HL-60 (cell line): Measurements from ENCODE around the gene LYPLAL1.
A peak's percentile ranks its signal among the peaks of the same experiment; 100 is the strongest.

ENCODE experiments used
- DNase-seq, 2 experiments: peaks; one replicate each; pipeline ENCODE4 v3.0.0-alpha.2; 2010 to 2020; ENCODE audit warnings: low read depth in 1 of 2, low spot score in 1 of 2
- H3K27ac ChIP-seq: fragments of 250-450 bp; sonication (Bioruptor Pico); replicated peaks from 2 replicates; pipeline ENCODE4 v1.5.1; 2020; ENCODE audit warnings: mild to moderate bottlenecking, moderate library complexity
- H3K27me3 ChIP-seq: fragments of 250-450 bp; sonication (Bioruptor Pico); 2 replicates; pipeline ENCODE4 v1.5.1; 2021; ENCODE audit warnings: mild to moderate bottlenecking, moderate library complexity; ENCODE audit not compliant: insufficient read depth, poor library complexity, severe bottlenecking
- H3K4me3 ChIP-seq: replicated peaks from 2 replicates; pipeline ENCODE4 v1.5.1; 2011; ENCODE audit warnings: mild to moderate bottlenecking, control low read depth, low read length; ENCODE audit not compliant: insufficient read depth
- GABPA ChIP-seq: IDR thresholded peaks from 2 replicates; pipeline ENCODE4 v1.6.1; 2012; ENCODE audit warnings: low read depth
- POLR2AphosphoS5 ChIP-seq: IDR thresholded peaks from 2 replicates; pipeline ENCODE4 v1.6.1; 2012; ENCODE audit warnings: low read depth
- SPI1 ChIP-seq: IDR thresholded peaks from 2 replicates; pipeline ENCODE4 v1.6.1; 2012; ENCODE audit warnings: low read depth, mild to moderate bottlenecking, borderline replicate concordance
- TF ChIP-seq, protein P1 (sequence below): IDR thresholded peaks from 2 replicates; pipeline ENCODE4 v1.6.1; 2012; ENCODE audit warnings: low read depth; ENCODE audit not compliant: insufficient replicate concordance
- TF ChIP-seq, protein P2 (sequence below): IDR thresholded peaks from one replicate; pipeline ENCODE4 v1.5.1; 2011; ENCODE audit warnings: low read length, control low read depth, inconsistent platforms; ENCODE audit not compliant: insufficient read depth

LYPLAL1 gene

DNA sequence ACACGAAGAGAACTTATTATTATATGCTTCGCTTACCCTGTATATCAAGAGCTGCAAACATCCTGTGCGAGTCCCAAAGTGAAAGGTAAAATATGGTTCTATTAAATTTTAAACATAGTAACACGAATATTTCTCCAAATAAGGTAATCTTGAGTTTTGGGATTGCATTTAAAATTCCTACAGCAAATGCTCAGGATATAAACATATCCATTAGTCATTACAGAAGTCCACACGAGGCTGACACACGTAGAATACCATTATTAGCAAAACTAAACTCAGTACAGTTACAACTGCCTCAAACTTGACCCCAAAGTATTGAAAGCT lies 282 bp upstream of the LYPLAL1 start:
- no peak for DNase-seq
- Histone ChIP-seq H3K4me3 (peak overlapping the region; percentile 70), H3K27ac (peak overlapping the region; percentile 83), H3K27me3 (no peaks in the 10 kb centered on the region)
- TF ChIP-seq, protein P1, sequence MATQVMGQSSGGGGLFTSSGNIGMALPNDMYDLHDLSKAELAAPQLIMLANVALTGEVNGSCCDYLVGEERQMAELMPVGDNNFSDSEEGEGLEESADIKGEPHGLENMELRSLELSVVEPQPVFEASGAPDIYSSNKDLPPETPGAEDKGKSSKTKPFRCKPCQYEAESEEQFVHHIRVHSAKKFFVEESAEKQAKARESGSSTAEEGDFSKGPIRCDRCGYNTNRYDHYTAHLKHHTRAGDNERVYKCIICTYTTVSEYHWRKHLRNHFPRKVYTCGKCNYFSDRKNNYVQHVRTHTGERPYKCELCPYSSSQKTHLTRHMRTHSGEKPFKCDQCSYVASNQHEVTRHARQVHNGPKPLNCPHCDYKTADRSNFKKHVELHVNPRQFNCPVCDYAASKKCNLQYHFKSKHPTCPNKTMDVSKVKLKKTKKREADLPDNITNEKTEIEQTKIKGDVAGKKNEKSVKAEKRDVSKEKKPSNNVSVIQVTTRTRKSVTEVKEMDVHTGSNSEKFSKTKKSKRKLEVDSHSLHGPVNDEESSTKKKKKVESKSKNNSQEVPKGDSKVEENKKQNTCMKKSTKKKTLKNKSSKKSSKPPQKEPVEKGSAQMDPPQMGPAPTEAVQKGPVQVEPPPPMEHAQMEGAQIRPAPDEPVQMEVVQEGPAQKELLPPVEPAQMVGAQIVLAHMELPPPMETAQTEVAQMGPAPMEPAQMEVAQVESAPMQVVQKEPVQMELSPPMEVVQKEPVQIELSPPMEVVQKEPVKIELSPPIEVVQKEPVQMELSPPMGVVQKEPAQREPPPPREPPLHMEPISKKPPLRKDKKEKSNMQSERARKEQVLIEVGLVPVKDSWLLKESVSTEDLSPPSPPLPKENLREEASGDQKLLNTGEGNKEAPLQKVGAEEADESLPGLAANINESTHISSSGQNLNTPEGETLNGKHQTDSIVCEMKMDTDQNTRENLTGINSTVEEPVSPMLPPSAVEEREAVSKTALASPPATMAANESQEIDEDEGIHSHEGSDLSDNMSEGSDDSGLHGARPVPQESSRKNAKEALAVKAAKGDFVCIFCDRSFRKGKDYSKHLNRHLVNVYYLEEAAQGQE: no peak
- TF ChIP-seq POLR2AphosphoS5 (no peak), SPI1 (no peak), GABPA (no peak)
- TF ChIP-seq, protein P2, sequence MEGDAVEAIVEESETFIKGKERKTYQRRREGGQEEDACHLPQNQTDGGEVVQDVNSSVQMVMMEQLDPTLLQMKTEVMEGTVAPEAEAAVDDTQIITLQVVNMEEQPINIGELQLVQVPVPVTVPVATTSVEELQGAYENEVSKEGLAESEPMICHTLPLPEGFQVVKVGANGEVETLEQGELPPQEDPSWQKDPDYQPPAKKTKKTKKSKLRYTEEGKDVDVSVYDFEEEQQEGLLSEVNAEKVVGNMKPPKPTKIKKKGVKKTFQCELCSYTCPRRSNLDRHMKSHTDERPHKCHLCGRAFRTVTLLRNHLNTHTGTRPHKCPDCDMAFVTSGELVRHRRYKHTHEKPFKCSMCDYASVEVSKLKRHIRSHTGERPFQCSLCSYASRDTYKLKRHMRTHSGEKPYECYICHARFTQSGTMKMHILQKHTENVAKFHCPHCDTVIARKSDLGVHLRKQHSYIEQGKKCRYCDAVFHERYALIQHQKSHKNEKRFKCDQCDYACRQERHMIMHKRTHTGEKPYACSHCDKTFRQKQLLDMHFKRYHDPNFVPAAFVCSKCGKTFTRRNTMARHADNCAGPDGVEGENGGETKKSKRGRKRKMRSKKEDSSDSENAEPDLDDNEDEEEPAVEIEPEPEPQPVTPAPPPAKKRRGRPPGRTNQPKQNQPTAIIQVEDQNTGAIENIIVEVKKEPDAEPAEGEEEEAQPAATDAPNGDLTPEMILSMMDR: no peak

DNA sequence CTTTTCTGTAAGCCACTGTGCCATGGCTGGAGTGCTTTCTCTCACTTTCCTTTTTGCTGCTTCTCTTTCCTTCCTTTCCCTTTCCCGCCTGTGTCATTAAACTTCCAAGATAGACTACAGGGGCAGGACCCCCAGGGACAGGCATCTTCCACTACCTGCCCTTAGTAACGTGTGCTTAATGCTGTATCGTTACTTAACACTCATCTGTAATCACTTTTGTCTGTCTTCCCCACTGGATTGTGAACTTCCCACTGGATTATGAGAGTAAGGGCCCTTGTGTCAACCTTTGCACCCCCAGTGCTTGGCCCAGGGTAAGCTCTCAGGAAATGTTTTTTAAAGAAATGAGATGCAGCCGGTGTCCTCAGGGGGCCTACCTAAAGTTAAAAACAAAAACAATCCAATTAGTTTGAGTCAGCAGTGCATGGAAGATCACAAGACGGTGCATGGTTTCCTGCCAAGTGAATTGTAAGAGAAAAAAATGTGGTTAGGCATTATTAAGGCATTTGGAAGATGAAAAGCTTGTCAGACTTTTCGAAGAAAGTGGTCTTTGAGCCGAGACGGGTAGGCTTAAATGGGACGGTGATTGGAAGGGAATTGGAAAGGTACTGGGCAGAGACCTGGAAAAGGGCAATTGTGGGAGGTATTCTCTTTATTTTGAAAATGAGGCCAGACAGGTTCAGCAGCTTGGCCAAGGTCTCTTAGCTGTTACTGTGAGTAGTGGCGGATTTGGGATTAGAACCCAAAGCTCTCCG lies 958 bp downstream of the LYPLAL1 start:
- Histone ChIP-seq H3K4me3 (peak overlapping the region; percentile 70), H3K27me3 (no peaks in the 10 kb centered on the region), H3K27ac (peak overlapping the region; percentile 83)
- TF ChIP-seq GABPA (no peak), POLR2AphosphoS5 (no peak), SPI1 (no peak)
- TF ChIP-seq, protein P1: no peak
- TF ChIP-seq, protein P2: no peak
- no peak for DNase-seq

DNA sequence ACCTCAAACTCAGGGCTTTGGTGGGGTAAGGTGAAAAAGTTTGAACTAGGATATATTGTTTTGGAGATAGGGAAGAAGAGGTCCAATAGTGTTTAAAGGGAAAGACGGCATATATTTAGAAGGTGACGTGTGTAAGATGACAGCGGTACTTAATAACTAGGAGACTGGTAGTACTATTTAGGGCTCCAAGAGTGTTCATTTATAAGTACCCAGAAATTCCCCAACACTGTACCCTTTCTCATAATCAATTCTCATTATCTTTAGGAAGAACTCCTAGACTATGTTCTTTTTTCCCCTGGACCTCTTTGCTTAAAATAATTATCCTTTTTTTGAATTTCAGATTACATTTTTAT lies 1.5 kb downstream of the LYPLAL1 start:
- H3K27me3 ChIP-seq: no peaks in the 10 kb centered on the region
- TF ChIP-seq, protein P2: no peak
- TF ChIP-seq, protein P1: no peak
- TF ChIP-seq GABPA: no peak
- no peak for TF ChIP-seq SPI1
- TF ChIP-seq POLR2AphosphoS5: no peak
- H3K4me3 ChIP-seq: no peak overlapping the region
- no peak overlapping the region for H3K27ac ChIP-seq
- DNase-seq: no peak
